Endodermal cell (in vitro differentiated cells): ENCODE data around the gene CLEC16A. TPM values are rescaled to one million over a fixed set of nuclear protein-coding genes. Genes with fewer than 3 reads are reported as not detected.

Experiments
- DNase-seq: peaks from one replicate; pipeline ENCODE4 v3.0.0-alpha.2; 2017
- H3K27ac ChIP-seq: 2 replicates; pipeline ENCODE4 v1.5.1; 2013; ENCODE audit warnings: mild to moderate bottlenecking, low read depth, low read length, moderate library complexity
- H3K27me3 ChIP-seq: 2 replicates; pipeline ENCODE4 v1.6.1; 2013; ENCODE audit warnings: mild to moderate bottlenecking, low read length, moderate library complexity; ENCODE audit not compliant: insufficient read depth, control insufficient read depth, poor library complexity, severe bottlenecking
- H3K36me3 ChIP-seq: 2 replicates; pipeline ENCODE4 v1.7.0; 2013; ENCODE audit warnings: mild to moderate bottlenecking, low read length, moderate library complexity; ENCODE audit not compliant: control insufficient read depth, insufficient read depth
- H3K4me1 ChIP-seq: one replicate; pipeline ENCODE4 v1.7.0; 2013; ENCODE audit warnings: low read length; ENCODE audit not compliant: control insufficient read depth, insufficient read depth
- H3K4me3 ChIP-seq: 2 replicates; pipeline ENCODE4 v1.5.1; 2013; ENCODE audit warnings: mild to moderate bottlenecking, low read length, moderate library complexity
- H3K9ac ChIP-seq: 2 replicates; pipeline ENCODE4 v1.6.1; 2013; ENCODE audit warnings: mild to moderate bottlenecking, low read length, moderate library complexity; ENCODE audit not compliant: poor library complexity, severe bottlenecking; ENCODE audit errors: extremely low read depth
- H3K9me3 ChIP-seq: 2 replicates; pipeline ENCODE4 v1.6.1; 2013; ENCODE audit warnings: mild to moderate bottlenecking, low read length, moderate library complexity; ENCODE audit not compliant: control insufficient read depth
- H3K27ac Mint-ChIP-seq: 2 replicates; pipeline ENCODE4 v1.8.0; 2020; ENCODE audit warnings: mixed read lengths
- H3K27me3 Mint-ChIP-seq: 2 replicates; pipeline ENCODE4 v1.8.0; 2021; ENCODE audit warnings: mild to moderate bottlenecking, mixed read lengths; ENCODE audit not compliant: insufficient read depth
- H3K36me3 Mint-ChIP-seq: 2 replicates; pipeline ENCODE4 v1.8.0; 2020; ENCODE audit warnings: low read depth, mixed read lengths
- H3K4me1 Mint-ChIP-seq: 2 replicates; pipeline ENCODE4 v1.8.0; 2020; ENCODE audit warnings: mixed read lengths
- H3K4me3 Mint-ChIP-seq: 2 replicates; pipeline ENCODE4 v1.8.0; 2020; ENCODE audit warnings: mild to moderate bottlenecking, moderate library complexity, mixed read lengths
- H3K9me3 Mint-ChIP-seq: 2 replicates; pipeline ENCODE4 v1.8.0; 2020; ENCODE audit warnings: mild to moderate bottlenecking, mixed read lengths
- CTCF ChIP-seq: fragments of 200-600 bp; sonication (generic); conservative IDR thresholded peaks from 2 replicates; pipeline ENCODE4 v1.5.0; 2021; ENCODE audit warnings: antibody characterized with exemption, mild to moderate bottlenecking
- WGBS, 2 experiments: methylation state at CpG; one replicate each; pipeline versions ENCODE4 v1.1.5 to v1.1.7; 2013; ENCODE audit warnings: missing lambda C conversion rate in 2 of 2, mixed read lengths in 1 of 2; ENCODE audit not compliant: insufficient coverage in 1 of 2, insufficient read length in 1 of 2; 5-methylcytosine and 5-hydroxymethylcytosine counted together
- total RNA-seq, 2 donors: library from RNA; stranded (reverse); fragmentation: NEBNext Ultra II Directional in 1 of 2; extraction: Animal tissue kit (Norgen Biotek cat#: 25700) in 1 of 2; gene quantifications; 2 replicates in 1 of 2; 3 replicates in 1 of 2; pipeline ENCODE4 v1.2.1, GENCODE V29; 2021

The CLEC16A gene
- total RNA-seq, 2 donors from 2014 or later, result 19.5 to 28.3 TPM

DNA sequence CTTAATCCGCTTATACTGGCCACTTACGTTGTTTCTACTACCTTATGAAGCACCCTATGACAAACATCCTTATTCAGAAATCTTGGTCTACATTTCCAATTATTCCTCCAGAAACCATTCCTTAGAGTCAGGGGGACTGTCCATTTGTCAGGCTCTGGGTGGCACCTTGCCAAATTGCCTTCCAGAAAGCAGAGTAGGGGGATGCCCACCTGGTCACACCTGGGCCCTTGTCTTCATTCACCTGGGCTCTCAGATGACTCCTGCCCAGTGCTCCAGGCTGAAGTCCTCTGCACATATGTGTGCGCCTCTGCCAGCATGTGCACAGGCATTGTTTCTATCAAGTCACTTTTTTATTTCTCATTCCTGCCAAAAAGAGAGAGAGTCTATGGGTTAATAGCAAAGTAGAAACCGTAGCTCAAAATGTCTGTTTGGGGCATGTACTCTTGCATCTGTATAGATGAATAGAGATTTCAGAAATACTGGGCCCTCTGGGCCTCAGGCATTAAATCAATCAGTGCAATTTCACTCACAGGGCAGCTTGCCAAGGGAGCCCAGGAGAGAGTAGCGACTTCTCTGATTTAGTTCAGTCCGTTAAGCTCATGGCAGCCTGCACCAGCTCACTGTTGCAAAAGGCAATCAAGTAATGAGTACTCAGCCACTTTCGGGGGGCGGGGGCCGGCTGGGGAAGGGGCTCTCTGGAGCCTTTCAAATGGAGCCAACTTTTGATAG, 207.0 kb downstream of the CLEC16A start:
- no peaks in the 10 kb centered on the region for H3K4me1 ChIP-seq
- 92 to 98% methylated on average over 6 to 9 of the region's 9 CpGs for WGBS, 2 experiments

GRCh38 chr16:11151885-11152629, 207.7 kb downstream of the CLEC16A start:
- H3K9me3 Mint-ChIP-seq, result peaks cover 3% of the 10 kb centered on the region
- no peak overlapping the region for H3K27ac ChIP-seq
- WGBS, 2 experiments, result 91 to 97% methylated on average over 8 to 12 of the region's 12 CpGs
- H3K27me3 Mint-ChIP-seq, result no peaks in the 10 kb centered on the region
- no peaks in the 10 kb centered on the region for H3K4me1 Mint-ChIP-seq
- H3K9me3 ChIP-seq, result no peaks in the 10 kb centered on the region
- no peak for DNase-seq
- no peaks in the 10 kb centered on the region for H3K27me3 ChIP-seq
- no peak overlapping the region for H3K27ac Mint-ChIP-seq
- H3K36me3 ChIP-seq, result peaks cover 7% of the 10 kb centered on the region
- TF ChIP-seq CTCF, result no peak
- no peaks in the 10 kb centered on the region for H3K4me1 ChIP-seq
- H3K4me3 Mint-ChIP-seq, result no peak overlapping the region
- H3K4me3 ChIP-seq, result no peak overlapping the region
- H3K9ac ChIP-seq, result no peak overlapping the region
- H3K36me3 Mint-ChIP-seq, result peaks cover 10% of the 10 kb centered on the region

More for the DNA sequence above, 207.0 kb downstream of the CLEC16A start:
- Mint-ChIP-seq H3K27ac (no peak overlapping the region), H3K4me1 (no peaks in the 10 kb centered on the region), H3K27me3 (no peaks in the 10 kb centered on the region), H3K9me3 (peaks cover 3% of the 10 kb centered on the region), H3K4me3 (no peak overlapping the region), H3K36me3 (peaks cover 10% of the 10 kb centered on the region)
- peaks cover 7% of the 10 kb centered on the region for H3K36me3 ChIP-seq
- no peaks in the 10 kb centered on the region for H3K27me3 ChIP-seq
- H3K9ac ChIP-seq, result no peak overlapping the region
- no peak overlapping the region for H3K27ac ChIP-seq
- H3K4me3 ChIP-seq, result no peak overlapping the region
- H3K9me3 ChIP-seq, result no peaks in the 10 kb centered on the region
- DNase-seq, result no peak
- TF ChIP-seq CTCF, result no peak

DNA sequence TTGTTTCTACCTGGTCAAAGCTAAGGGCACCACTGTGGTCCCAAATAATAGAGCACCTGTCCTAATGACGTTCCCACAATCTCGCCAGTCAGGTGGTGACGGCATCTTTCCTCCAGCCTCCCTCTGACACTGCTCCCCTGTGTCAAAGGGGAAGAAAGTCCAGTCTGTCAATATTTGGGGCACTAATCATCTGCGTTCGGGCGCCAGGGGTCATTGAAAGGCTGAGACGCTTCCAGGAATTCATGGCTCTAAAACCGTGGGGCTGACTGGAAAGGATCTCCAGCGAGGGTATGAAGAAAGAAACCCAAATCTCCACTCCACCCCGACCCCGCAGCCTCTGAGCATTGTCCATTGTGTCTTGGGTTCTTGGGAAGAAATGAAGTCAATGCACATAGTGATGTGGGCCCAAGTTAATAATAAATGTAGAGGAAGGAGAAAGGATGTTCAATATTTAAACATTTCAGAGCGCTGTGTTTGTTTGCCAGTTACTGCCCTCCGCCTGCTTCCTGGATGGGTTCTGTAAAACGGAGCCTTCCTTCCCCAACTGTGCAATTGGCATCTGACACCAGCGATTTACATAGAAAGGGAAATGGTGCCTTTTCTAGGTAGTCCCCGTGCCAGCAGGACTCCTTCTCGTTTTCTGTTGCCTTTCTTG, 208.4 kb downstream of the CLEC16A start:
- no peak for TF ChIP-seq CTCF
- DNase-seq, result no peak
- Histone ChIP-seq H3K4me1 (no peaks in the 10 kb centered on the region), H3K4me3 (no peak overlapping the region), H3K9me3 (no peaks in the 10 kb centered on the region), H3K27me3 (no peaks in the 10 kb centered on the region), H3K36me3 (peaks cover 7% of the 10 kb centered on the region), H3K9ac (no peak overlapping the region), H3K27ac (no peak overlapping the region)
- peaks cover 3% of the 10 kb centered on the region for H3K9me3 Mint-ChIP-seq
- WGBS, 2 experiments, result 90 to 94% methylated on average over 15 to 17 of the region's 17 CpGs
- H3K27ac Mint-ChIP-seq, result no peak overlapping the region
- H3K4me3 Mint-ChIP-seq, result no peak overlapping the region
- H3K27me3 Mint-ChIP-seq, result no peaks in the 10 kb centered on the region
- H3K36me3 Mint-ChIP-seq, result peaks cover 10% of the 10 kb centered on the region
- no peaks in the 10 kb centered on the region for H3K4me1 Mint-ChIP-seq
